Fibroblast of gingiva (primary cell): ENCODE measurements around the gene BTNL3.

ENCODE experiments used
- DNase-seq: peaks from one replicate; pipeline ENCODE4 v3.0.0-alpha.2; 2011; ENCODE audit warnings: low read depth

The BTNL3 gene

DNA sequence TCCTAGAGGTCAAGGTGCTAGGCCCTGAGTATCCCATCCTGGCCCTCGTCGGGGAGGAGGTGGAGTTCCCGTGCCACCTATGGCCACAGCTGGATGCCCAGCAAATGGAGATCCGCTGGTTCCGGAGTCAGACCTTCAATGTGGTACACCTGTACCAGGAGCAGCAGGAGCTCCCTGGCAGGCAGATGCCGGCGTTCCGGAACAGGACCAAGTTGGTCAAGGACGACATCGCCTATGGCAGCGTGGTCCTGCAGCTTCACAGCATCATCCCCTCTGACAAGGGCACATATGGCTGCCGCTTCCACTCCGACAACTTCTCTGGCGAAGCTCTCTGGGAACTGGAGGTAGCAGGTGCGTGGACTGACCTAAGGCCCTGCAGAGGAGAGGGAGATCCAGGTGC, 59.3 kb downstream of the BTNL3 start:
- DNase-seq: no peak

- no peak for DNase-seq
Measured at GRCh38 chr5:181050016-181050415, 61.4 kb downstream of the BTNL3 start.

DNA sequence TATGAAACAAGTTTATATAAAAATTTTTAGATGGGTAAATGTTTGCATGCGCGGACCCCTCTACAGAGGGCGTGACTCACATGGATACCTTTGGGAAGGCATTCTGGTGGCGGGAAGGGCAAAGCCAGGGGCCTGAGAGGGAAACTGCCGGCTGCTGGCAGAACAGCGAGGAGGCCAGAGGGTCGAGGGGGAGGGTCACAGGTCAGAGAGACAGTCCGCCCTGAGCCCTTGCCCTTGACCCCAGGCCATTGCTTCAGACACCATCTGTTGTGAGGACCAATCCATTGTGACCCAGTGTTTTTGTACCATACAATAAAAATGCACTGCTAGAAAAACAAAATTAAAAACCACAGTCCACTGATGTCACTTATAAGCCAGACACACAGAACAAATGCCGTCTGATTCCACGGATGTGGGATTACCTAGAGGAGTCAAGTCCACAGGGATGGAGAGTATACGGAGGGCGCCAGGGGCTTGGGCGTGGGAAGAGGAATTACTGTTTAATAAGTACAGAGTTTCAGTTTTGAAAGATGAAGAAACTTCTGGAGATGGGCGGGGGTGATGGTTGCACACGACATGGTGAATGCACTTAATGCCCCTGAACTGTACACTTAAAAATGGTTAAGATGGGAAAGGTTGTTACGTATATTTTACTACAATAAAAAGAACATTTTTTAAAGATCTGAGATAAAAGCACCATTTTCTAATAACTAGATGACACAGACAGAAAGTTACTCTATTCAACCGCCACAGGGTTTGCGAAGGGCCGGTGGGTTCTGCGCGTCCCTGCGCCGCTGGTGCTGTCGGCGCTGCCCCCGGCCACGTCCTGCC, 63.4 kb downstream of the BTNL3 start:
- DNase-seq: no peak

- no peak for DNase-seq
Measured at GRCh38 chr5:181052672-181053487, 64.2 kb downstream of the BTNL3 start.

- no peak for DNase-seq
Measured at GRCh38 chr5:181053488-181054121, 65.0 kb downstream of the BTNL3 start.

DNA sequence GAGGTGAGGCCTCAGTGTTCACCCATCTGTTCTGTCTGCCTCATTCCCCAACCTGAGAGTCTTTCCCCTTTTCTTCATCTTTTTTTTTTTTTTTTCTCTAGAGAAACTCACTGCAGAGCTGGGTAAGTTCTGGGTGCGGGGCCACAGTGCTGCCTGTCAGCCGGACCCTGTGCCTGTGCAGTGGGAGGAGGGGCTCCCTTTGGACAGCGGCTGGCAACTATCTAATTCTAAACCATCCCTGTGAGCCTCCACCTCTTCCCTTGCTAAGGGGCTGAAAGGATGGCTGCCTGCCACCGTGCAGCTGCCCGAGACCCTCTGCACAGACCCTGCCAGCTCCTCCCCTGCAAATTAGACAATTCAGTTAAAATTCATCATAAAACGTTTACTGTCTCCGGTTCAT, 65.5 kb downstream of the BTNL3 start:
- no peak for DNase-seq

- DNase-seq: no peak
Measured at GRCh38 chr5:181054871-181055459, 66.3 kb downstream of the BTNL3 start.
